AG08395 (cell line): ENCODE results near the gene OTOL1.

Experiments
- DNase-seq: peaks from one replicate; pipeline ENCODE4 v3.0.0; 2012; ENCODE audit warnings: mixed read lengths, low spot score

OTOL1 gene

DNA sequence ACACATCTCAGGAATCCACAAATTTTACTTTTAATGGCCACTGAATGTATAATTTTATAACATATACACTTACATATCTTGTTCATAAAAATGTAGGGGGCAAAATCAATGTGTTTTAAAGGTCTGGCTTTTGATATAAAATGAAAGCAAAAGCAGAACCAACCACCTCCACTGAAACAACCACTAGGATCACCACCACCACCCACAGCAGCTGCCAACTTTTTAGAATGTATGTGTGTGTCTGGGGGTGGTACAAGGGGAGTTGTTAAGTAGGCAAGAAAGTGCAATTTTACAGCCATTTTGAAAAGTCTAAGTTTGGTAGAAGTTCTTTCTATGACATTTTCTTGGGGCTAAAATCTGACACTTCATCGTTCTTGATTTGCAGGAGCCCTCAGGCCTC is 44.0 kb downstream of the OTOL1 start:
- DNase-seq, result no peak

DNA sequence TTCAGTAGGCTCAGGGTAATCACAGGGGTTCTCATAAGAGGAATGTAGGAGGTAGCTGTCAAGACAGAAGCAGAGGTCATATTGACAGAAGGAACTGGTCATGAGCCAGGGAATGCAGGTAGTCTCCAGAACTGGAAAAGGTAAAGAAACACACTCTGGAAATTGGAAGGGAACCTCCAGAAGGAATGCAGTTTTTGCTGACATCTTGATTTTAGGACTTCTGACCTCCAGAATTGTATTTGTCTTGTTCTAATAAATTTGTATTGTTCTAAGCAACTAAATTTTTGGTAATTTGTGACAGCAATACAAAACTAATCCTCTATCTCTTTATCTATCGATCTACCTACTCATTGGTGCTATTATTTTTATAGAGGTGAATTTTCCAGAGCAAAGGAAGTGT is 49.2 kb downstream of the OTOL1 start:
- no peak for DNase-seq

DNA sequence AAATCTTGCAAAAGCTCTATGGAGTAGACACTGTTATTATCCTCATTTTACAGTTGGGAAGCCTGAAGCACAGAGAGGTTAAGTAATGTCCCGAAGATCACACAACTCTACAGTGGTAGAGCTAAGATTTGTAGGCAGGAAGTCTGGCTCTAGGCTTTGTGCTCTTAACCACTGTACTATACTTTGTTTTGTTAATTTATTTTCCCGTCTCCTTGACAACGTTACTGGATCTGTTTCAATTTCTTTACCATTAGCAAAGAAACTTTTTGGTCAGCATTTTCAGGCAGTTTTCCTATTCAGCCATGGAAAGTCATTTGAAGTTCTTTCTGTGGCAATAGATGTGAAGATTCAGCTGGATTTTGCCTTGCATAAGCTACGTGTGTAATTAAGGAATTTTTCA is 51.7 kb downstream of the OTOL1 start:
- DNase-seq, result no peak

DNA sequence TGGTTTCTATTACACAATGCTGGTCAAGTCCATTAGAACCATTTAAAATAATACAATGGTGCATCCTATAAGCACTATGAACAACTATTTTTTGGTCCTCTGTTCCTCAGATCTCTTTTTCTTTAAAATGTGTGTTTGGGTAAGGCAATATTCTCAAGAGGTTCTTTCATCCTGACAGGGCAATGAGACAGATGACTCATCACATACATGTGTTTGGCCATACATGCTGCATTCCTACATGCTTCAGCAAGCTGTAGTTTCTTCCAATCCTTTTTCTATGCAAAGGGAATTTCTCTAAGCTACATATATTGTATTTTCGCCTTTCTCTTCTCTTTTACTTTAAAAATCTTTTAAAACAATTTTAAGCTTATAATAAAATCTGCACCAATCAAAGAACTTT is 52.7 kb downstream of the OTOL1 start:
- DNase-seq, result no peak

- DNase-seq, result no peak
Observed at GRCh38 chr3:161550491-161551195, 54.0 kb downstream of the OTOL1 start.

- DNase-seq, result no peak
Observed at GRCh38 chr3:161551697-161552096, 55.1 kb downstream of the OTOL1 start.

DNA sequence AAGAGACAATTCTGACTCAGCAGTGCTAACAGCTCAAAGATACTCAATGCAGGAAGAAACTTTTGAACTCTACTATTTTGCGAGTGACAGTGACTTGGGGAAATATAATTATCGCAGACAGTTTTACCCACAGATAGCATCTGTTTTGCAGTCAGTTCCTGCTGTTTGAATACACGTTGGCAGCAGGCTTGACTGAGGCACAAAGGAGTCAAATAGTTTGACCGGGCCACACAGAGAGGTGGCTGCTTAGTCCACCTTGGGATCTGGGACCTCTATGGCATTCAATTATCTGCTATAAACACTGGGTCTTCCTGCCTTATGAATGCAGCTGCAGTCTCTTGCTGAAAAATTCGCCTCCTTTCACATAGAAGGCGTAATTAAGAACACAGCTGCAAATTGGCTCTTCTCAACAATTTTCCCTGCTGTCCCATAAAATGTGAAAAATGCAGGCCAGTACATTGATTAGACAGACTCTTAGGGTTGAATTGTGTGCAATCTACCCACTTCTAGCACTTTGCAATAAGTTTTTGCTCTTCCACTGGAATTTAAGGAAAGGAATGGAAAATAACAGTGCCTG is 56.5 kb downstream of the OTOL1 start:
- no peak for DNase-seq
